ENCODE data around the gene RLN3. TPM values are rescaled to one million over a fixed set of nuclear protein-coding genes. Genes with fewer than 3 reads are reported as not detected.

The RLN3 gene
- total RNA-seq, 6 experiments from 2014 or later = not detected

GRCh38 chr19:13986348-13986904 lies 41.5 kb upstream of the RLN3 start:
- peaks cover 0 to 6% (median 2%) of the 10 kb centered on the region in 4 donors for H3K36me3 ChIP-seq
- no peaks in the 10 kb centered on the region for H3K9me3 ChIP-seq
- peaks cover 0 to 8% (median 0%) of the 10 kb centered on the region in 4 donors for H3K4me1 ChIP-seq
- 48% methylated on average over 4 of the region's 19 CpGs for WGBS (ENCODE audit: insufficient coverage, low coverage, low lambda C conversion rate, missing lambda C conversion rate)
- peak overlapping the region; percentile 58 to 80 (median 69) for H3K27ac ChIP-seq
- H3K27me3 ChIP-seq = no peaks in the 10 kb centered on the region
- peak; percentile 81 to 89 (median 88) for DNase-seq
- H3K4me3 ChIP-seq = no peak overlapping the region
- intact Hi-C loops (cut with DNase I) = no loop called here
- no peak for TF ChIP-seq POLR2A (IDR thresholded peaks at IDR 0.05)
- TF ChIP-seq, protein P1, sequence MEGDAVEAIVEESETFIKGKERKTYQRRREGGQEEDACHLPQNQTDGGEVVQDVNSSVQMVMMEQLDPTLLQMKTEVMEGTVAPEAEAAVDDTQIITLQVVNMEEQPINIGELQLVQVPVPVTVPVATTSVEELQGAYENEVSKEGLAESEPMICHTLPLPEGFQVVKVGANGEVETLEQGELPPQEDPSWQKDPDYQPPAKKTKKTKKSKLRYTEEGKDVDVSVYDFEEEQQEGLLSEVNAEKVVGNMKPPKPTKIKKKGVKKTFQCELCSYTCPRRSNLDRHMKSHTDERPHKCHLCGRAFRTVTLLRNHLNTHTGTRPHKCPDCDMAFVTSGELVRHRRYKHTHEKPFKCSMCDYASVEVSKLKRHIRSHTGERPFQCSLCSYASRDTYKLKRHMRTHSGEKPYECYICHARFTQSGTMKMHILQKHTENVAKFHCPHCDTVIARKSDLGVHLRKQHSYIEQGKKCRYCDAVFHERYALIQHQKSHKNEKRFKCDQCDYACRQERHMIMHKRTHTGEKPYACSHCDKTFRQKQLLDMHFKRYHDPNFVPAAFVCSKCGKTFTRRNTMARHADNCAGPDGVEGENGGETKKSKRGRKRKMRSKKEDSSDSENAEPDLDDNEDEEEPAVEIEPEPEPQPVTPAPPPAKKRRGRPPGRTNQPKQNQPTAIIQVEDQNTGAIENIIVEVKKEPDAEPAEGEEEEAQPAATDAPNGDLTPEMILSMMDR (IDR thresholded peaks at IDR 0.05) = no peak
- ATAC-seq = peak; percentile 72 to 85 (median 78)

DNA sequence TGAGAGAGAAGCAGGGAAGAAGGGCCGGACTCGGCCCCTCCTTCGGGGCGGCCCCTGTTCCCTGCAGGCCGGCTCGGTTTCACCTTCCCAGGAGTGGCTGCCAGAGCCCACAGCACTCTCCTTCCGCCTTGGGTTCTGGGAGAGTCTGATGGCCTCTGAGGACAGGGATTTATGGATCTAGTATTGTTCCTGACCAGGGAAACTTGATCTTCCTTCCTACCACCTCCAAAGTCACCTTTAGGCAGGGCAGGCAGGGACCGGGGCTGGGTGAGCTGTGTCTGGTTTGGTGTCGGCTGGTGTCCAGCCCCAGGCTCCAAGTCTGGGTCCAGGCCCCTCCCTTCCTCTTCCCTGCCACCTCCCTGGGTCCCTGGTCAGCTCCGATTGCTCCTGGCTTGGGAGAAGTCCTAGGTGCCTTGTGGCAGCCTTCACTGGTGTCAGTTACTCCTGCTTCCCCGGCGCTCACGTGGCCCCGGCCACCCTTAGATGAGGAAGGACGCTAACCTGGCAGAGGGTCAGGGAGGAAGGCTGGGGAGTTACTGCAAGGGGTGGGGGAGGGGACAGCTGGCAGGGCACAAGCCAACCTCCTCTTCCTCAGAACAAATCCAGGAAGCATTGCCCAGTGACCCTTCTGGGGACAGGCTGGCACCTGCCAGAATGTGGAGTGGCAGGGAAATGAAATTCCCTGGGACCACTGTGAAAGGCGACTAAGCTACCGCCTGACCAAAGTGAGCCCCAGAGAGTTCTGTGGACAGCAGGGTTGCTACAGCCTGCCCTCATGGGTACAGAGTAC lies 40.7 kb upstream of the RLN3 start:
- no peaks in the 10 kb centered on the region for H3K27me3 ChIP-seq
- no peak overlapping the region for H3K4me3 ChIP-seq
- peak overlapping the region; percentile 58 to 80 (median 69) for H3K27ac ChIP-seq
- peaks cover 0 to 9% (median 3%) of the 10 kb centered on the region in 4 donors for H3K36me3 ChIP-seq
- H3K9me3 ChIP-seq = no peaks in the 10 kb centered on the region
- no peak for TF ChIP-seq POLR2A (IDR thresholded peaks at IDR 0.05)
- TF ChIP-seq, protein P1 (IDR thresholded peaks at IDR 0.05) = no peak
- 89% methylated on average over 7 of the region's 17 CpGs for WGBS (ENCODE audit: insufficient coverage, low coverage, low lambda C conversion rate, missing lambda C conversion rate)
- ATAC-seq = peak; percentile 5 to 49 (median 18)
- DNase-seq = no peak
- intact Hi-C loops (cut with DNase I) = no loop called here
- peaks cover 0 to 8% (median 0%) of the 10 kb centered on the region in 4 donors for H3K4me1 ChIP-seq

DNA sequence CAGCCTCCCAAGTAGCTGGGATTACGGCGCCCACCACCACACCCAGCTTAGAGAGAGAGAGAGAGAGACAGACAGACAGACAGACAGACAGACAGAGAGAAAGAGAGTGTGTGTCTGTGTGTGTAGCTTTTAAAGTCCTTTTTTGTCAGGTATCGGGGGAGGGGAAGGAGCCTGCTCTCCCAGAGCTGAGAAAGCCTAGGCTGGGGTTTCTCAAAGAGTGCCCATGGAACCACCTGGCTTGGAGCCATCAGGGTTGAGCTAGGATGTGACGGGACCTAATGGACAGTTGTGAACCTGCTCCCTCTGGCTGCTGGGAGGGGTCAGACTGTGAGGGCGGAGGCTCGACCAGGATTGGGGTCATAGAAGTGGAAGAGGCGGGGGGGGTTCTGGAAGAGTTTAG lies 38.5 kb upstream of the RLN3 start:
- no peaks in the 10 kb centered on the region for H3K9me3 ChIP-seq
- H3K4me3 ChIP-seq = no peak overlapping the region
- intact Hi-C loops (cut with DNase I) = no loop called here
- 87% methylated on average over 7 of the region's 7 CpGs for WGBS (ENCODE audit: insufficient coverage, low coverage, low lambda C conversion rate, missing lambda C conversion rate)
- DNase-seq (no peak), ATAC-seq (no peak)
- no peaks in the 10 kb centered on the region for H3K27me3 ChIP-seq
- no peak overlapping the region for H3K27ac ChIP-seq
- H3K36me3 ChIP-seq = peaks cover 0 to 16% (median 5%) of the 10 kb centered on the region in 4 donors
- TF ChIP-seq, protein P1 (IDR thresholded peaks at IDR 0.05) = no peak
- TF ChIP-seq POLR2A (IDR thresholded peaks at IDR 0.05) = no peak
- H3K4me1 ChIP-seq = peaks cover 0 to 8% (median 0%) of the 10 kb centered on the region in 4 donors

- H3K4me3 ChIP-seq = no peak overlapping the region
- no peak overlapping the region for H3K27ac ChIP-seq
- H3K9me3 ChIP-seq = no peaks in the 10 kb centered on the region
- no peak for ATAC-seq
- 100% methylated on average over 2 of the region's 8 CpGs for whole genome bisulfite sequencing (ENCODE audit: insufficient coverage, low coverage, low lambda C conversion rate, missing lambda C conversion rate)
- H3K36me3 ChIP-seq = peaks cover 0 to 16% (median 5%) of the 10 kb centered on the region in 4 donors
- intact Hi-C loops (cut with DNase I) = no loop called here
- no peak for TF ChIP-seq POLR2A (IDR thresholded peaks at IDR 0.05)
- TF ChIP-seq, protein P1 (IDR thresholded peaks at IDR 0.05) = no peak
- H3K27me3 ChIP-seq = no peaks in the 10 kb centered on the region
- H3K4me1 ChIP-seq = peaks cover 0 to 11% (median 0%) of the 10 kb centered on the region in 4 donors
- no peak for DNase-seq
Measured at GRCh38 chr19:13990085-13990484, 37.9 kb upstream of the RLN3 start.
